Transverse colon (tissue), 4 donors: ENCODE data around the gene FGF7.

Source experiments
- CTCF ChIP-seq, 5 experiments: fragments of 200-600 bp in 3 of 5; fragments of 450-650 bp in 2 of 5; sonication (generic) in 3 of 5; IDR thresholded peaks; 1 replicate in 2 of 5; 2 replicates in 3 of 5; pipeline ENCODE4 v1.5.1; 2016 to 2017; ENCODE audit warnings: antibody characterized with exemption in 5 of 5, inconsistent platforms in 3 of 5, mild to moderate bottlenecking in 2 of 5, moderate library complexity in 1 of 5
- POLR2A ChIP-seq: fragments of 450-650 bp; IDR thresholded peaks from one replicate; pipeline ENCODE4 v1.6.1; 2016; ENCODE audit warnings: antibody characterized with exemption, mild to moderate bottlenecking, moderate library complexity
- POLR2AphosphoS5 ChIP-seq, 3 donors: sonication (generic); formaldehyde crosslinking; IDR thresholded peaks; one replicate each; pipeline ENCODE4 v1.6.1; 2016; ENCODE audit warnings: antibody characterized with exemption in 3 of 3

GRCh38 chr15:49438962-49439631 is 16.1 kb downstream of the FGF7 start:
- TF ChIP-seq CTCF (IDR thresholded peaks at IDR 0.05), result no peak
- TF ChIP-seq POLR2A, result no peak
- TF ChIP-seq POLR2AphosphoS5 (IDR thresholded peaks at IDR 0.05), result no peak
